Cardiac muscle cell (in vitro differentiated cells and primary cell): Measurements from ENCODE around the gene DDX39A. TPM values are rescaled to one million over a fixed set of nuclear protein-coding genes. Genes with fewer than 3 reads are reported as not detected.
A peak's percentile ranks its signal among the peaks of the same experiment; 100 is the strongest.
"Not testable (repeated sequence)": the region's sequence is repeated elsewhere in the genome, so short reads cannot be mapped to it uniquely, and the experiment has no call there.

ENCODE experiments used
- DNase-seq, 2 donors: peaks; one replicate each; pipeline versions ENCODE4 v3.0.0 to v3.0.0-alpha.2; 2010 to 2017; ENCODE audit warnings: low read depth in 1 of 2, low spot score in 1 of 2
- H3K27ac ChIP-seq: fragments of 200-600 bp; sonication (generic); 2 replicates; pipeline ENCODE4 v1.5.1; 2016
- H3K27me3 ChIP-seq: fragments of 200-600 bp; sonication (generic); 2 replicates; pipeline ENCODE4 v1.6.0; 2016; ENCODE audit warnings: control low read depth
- H3K36me3 ChIP-seq: fragments of 200-600 bp; sonication (generic); 2 replicates; pipeline ENCODE4 v1.5.1; 2016; ENCODE audit warnings: control low read depth
- H3K4me1 ChIP-seq: fragments of 200-600 bp; sonication (generic); 2 replicates; pipeline ENCODE4 v1.8.1; 2017; ENCODE audit warnings: low read depth, mild to moderate bottlenecking, mixed run types
- H3K4me3 ChIP-seq: fragments of 200-600 bp; sonication (generic); 2 replicates; pipeline ENCODE4 v1.5.1; 2016; ENCODE audit warnings: mild to moderate bottlenecking
- H3K9me3 ChIP-seq: fragments of 200-600 bp; sonication (generic); 2 replicates; pipeline ENCODE4 v1.5.1; 2017; ENCODE audit warnings: low read depth, mild to moderate bottlenecking, control low read depth
- polyA plus RNA-seq: library from polyadenylated mRNA; unstranded; fragments of >200 nt; fragmentation: Nextera tagmentation; extraction: Ambion mirVana; gene quantifications from 2 replicates; pipeline ENCODE4 v1.2.1, GENCODE V29; 2016
- total RNA-seq: library from RNA; depleted of rRNA; stranded (reverse); fragments of >200 nt; gene quantifications from 2 replicates; pipeline ENCODE4 v1.2.3, GENCODE V29; 2016
- TF ChIP-seq, protein P1 (sequence below): IDR thresholded peaks from 2 replicates; pipeline ENCODE4 v1.5.1; 2012; ENCODE audit warnings: low read depth, mild to moderate bottlenecking, low read length

The DDX39A gene
- total and polyA plus RNA-seq, 2 experiments from 2014 or later = 73.3 to 77.0 TPM

DNA sequence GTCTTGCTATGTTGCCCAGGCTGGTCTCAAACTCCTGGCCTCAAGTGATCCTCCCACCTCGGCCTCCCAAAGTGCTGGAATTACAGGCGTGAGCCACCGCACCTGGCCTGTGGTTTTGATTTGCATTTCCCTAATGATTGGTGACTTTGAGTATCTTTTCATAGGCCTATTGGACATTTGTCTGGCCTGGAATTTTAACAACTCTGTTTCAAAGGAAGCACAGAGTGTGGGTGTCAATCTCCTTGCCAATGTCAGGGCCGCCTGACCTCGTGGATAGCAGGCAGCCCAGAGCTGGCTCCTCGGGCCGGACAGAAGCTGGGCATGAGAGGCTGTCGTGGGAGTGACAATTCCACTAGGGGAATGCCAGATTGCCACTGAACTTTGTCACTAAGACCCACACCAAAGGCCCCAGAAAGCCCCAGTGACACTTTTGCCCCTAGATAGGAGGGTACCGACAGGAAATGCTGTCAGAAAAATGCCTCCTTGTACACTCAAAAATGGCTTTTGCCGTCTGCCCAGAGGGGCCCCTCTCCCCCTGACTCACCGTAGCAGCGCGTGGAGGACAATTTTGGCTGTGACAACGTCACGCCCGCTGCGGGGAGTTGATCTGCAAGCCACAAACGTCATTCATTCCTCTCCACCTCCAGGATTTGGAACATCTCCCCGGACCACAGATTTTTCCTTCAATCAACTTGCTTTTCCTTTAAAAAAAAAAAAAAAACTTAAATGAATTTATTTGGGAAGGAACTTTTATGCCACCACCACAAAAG lies 49.6 kb downstream of the DDX39A start:
- H3K27me3 ChIP-seq = no peaks in the 10 kb centered on the region
- peak overlapping the region; percentile 78 for H3K27ac ChIP-seq
- TF ChIP-seq, protein P1, sequence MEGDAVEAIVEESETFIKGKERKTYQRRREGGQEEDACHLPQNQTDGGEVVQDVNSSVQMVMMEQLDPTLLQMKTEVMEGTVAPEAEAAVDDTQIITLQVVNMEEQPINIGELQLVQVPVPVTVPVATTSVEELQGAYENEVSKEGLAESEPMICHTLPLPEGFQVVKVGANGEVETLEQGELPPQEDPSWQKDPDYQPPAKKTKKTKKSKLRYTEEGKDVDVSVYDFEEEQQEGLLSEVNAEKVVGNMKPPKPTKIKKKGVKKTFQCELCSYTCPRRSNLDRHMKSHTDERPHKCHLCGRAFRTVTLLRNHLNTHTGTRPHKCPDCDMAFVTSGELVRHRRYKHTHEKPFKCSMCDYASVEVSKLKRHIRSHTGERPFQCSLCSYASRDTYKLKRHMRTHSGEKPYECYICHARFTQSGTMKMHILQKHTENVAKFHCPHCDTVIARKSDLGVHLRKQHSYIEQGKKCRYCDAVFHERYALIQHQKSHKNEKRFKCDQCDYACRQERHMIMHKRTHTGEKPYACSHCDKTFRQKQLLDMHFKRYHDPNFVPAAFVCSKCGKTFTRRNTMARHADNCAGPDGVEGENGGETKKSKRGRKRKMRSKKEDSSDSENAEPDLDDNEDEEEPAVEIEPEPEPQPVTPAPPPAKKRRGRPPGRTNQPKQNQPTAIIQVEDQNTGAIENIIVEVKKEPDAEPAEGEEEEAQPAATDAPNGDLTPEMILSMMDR = no peak
- no peak overlapping the region for H3K4me3 ChIP-seq
- no peaks in the 10 kb centered on the region for H3K36me3 ChIP-seq
- H3K9me3 ChIP-seq = no peaks in the 10 kb centered on the region
- DNase-seq = peak; percentile 17 to 63
- peaks cover 8% of the 10 kb centered on the region for H3K4me1 ChIP-seq

DNA sequence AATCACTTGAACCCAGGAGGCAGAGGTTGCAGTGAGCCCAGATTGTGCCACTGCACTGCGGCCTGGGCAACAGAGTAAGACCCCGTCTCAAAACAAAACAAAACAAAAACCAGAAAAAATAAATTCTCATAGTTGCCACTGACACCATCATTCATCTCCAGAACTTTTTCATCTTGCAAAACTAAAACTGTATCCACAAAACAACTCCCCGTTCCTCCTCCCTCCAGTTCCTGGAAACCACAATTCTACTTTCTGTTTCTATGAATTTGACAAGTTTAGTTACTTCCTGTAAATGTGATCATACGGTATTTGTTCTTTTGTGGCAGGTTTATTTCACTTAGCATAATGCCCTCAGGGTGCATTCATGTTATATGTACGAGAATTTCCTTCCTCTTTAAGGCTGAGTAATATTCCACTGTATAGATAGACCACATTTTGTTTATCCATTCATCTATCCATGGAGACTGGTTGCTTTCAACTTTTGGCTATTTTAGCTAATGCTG lies 51.1 kb downstream of the DDX39A start:
- DNase-seq = peak in 1 of 2 donors; percentile 21
- no peak overlapping the region for H3K27ac ChIP-seq
- no peaks in the 10 kb centered on the region for H3K27me3 ChIP-seq
- H3K9me3 ChIP-seq = no peaks in the 10 kb centered on the region
- H3K4me1 ChIP-seq = peaks cover 8% of the 10 kb centered on the region
- TF ChIP-seq, protein P1 = no peak
- H3K4me3 ChIP-seq = no peak overlapping the region
- no peaks in the 10 kb centered on the region for H3K36me3 ChIP-seq

DNA sequence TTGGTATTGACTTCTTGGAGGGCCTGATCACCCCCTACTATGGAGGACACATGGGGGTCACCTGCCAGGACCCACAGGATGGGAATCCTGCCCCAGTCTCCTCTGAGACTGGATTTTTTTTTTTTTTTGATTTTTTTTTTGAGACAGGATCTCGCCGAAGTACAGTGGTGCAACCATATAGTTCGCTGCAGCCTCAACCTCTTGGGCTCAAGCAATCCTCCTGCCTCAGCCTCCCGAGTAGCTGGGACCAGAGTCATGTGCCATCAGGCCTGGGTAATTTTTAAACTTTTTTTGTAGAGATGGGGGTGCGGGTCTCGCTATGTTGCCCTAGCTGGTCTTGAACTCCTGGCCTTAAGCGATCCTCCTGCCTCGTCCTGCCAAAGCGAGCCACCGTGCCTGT lies 52.1 kb downstream of the DDX39A start:
- H3K36me3 ChIP-seq = no peaks in the 10 kb centered on the region
- TF ChIP-seq, protein P1 = no peak
- H3K4me3 ChIP-seq = no peak overlapping the region
- no peak for DNase-seq
- no peak overlapping the region for H3K27ac ChIP-seq
- no peaks in the 10 kb centered on the region for H3K27me3 ChIP-seq
- H3K4me1 ChIP-seq = peaks cover 8% of the 10 kb centered on the region
- no peaks in the 10 kb centered on the region for H3K9me3 ChIP-seq

DNA sequence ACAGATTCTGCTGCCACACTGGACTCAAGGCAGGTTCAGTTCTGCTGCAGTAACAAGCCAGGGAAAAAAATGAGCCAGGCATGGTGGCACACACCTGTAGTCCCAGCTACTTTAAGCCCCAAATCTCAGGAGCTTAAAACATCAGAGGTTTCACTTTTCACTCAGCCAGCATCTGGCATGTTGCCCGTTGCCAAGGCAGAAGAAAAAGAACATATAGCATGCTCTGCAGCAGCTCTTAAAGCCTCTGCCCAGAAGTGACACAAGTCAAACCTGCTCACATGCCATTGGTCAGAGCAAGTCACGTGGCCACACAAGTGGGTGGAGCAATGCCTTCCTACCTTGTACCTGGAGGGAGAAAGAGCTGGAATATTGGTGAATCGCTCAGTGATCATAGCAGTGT lies 52.6 kb downstream of the DDX39A start:
- Histone ChIP-seq H3K4me3 (no peak overlapping the region), H3K27ac (peak overlapping the region; percentile 8), H3K9me3 (no peaks in the 10 kb centered on the region), H3K27me3 (no peaks in the 10 kb centered on the region), H3K4me1 (peaks cover 8% of the 10 kb centered on the region), H3K36me3 (no peaks in the 10 kb centered on the region)
- DNase-seq = peak; percentile 67 to 82
- TF ChIP-seq, protein P1 = no peak

DNA sequence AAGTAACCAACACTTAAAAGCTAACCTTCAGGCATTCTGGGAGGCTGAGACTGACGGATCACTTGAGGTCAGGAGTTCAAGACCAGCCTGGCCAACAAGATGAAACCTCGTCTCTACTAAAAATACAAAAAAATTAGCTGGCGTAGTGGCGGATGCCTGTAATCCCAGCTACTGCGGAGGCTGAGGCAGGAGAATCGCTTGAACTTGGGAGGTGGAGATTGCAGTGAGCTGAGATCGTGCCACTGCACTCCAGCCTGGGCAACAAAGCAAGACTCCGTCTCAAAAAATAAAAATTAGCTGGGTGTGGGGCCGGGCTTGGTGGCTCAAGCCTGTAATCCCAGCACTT lies 55.1 kb downstream of the DDX39A start:
- not testable (repeated sequence) for H3K9me3 ChIP-seq, H3K27me3 ChIP-seq, H3K4me3 ChIP-seq, H3K36me3 ChIP-seq, H3K4me1 ChIP-seq, DNase-seq, H3K27ac ChIP-seq
